Measurements from ENCODE around the gene NEU3. TPM values are rescaled to one million over a fixed set of nuclear protein-coding genes. Genes with fewer than 3 reads are reported as not detected.

NEU3 gene
- total and polyA plus RNA-seq, 2 of the 13 experiments (the other 11 are each of a cell fraction or from before 2014, with no cell fraction given) = 6.3 to 15.3 TPM

GRCh38 chr11:74988541-74989259 is at the start of gene NEU3 (continued):
- TF ChIP-seq ZNF207 (IDR thresholded peaks at IDR 0.05; ENCODE audit: borderline replicate concordance) (no peak), ELF4 (CRISPR knock-in tag; IDR thresholded peaks at IDR 0.05; ENCODE audit: borderline replicate concordance) (peak; percentile 47; the same call in 1 of the 2 replicates), SAP130 (CRISPR knock-in tag; IDR thresholded peaks at IDR 0.05; ENCODE audit: low read depth) (peak; percentile 85), HCFC1 (IDR thresholded peaks at IDR 0.05; ENCODE audit: low read depth, low read length) (no peak), MEF2D (CRISPR knock-in tag; IDR thresholded peaks at IDR 0.05) (0 out of 2 replicates have a peak, but pooled peaks have one; percentile 56), CEBPG (CRISPR knock-in tag; IDR thresholded peaks at IDR 0.05) (peak; percentile 28; the same call in 1 of the 2 replicates), RFX5 (IDR thresholded peaks at IDR 0.05; ENCODE audit: low read depth, low read length) (no peak), ZNF432 (CRISPR knock-in tag; IDR thresholded peaks at IDR 0.05; ENCODE audit: borderline replicate concordance) (no peak), ZNF232 (CRISPR knock-in tag; IDR thresholded peaks at IDR 0.05; ENCODE audit: borderline replicate concordance) (peak; percentile 33; the same call in 1 of the 2 replicates), CREM (IDR thresholded peaks at IDR 0.05) (no peak), CREM (CRISPR knock-in tag; IDR thresholded peaks at IDR 0.05) (no peak), MYC (CRISPR knock-in tag; IDR thresholded peaks at IDR 0.05; ENCODE audit: borderline replicate concordance) (peak; percentile 43; the same call in 1 of the 2 replicates), BRD4 (CRISPR knock-in tag; IDR thresholded peaks at IDR 0.05) (peak; percentile 58; the same call in 1 of the 2 replicates), JUN (CRISPR knock-in tag; IDR thresholded peaks at IDR 0.05) (no peak), ZFP36 (IDR thresholded peaks at IDR 0.05; ENCODE audit: borderline replicate concordance, low read depth, low read length, partially characterized antibody) (no peak), LBX2 (CRISPR knock-in tag; IDR thresholded peaks at IDR 0.05; ENCODE audit: borderline replicate concordance) (no peak), ZNF451 (CRISPR knock-in tag; IDR thresholded peaks at IDR 0.05) (peak; percentile 63; the same call in 1 of the 2 replicates), TIGD3 (CRISPR knock-in tag; IDR thresholded peaks at IDR 0.05; ENCODE audit: borderline replicate concordance) (0 out of 2 replicates have a peak, but pooled peaks have one; percentile 48), RBAK (CRISPR knock-in tag; IDR thresholded peaks at IDR 0.05) (0 out of 2 replicates have a peak, but pooled peaks have one; percentile 26)
- TF ChIP-seq, protein P1, sequence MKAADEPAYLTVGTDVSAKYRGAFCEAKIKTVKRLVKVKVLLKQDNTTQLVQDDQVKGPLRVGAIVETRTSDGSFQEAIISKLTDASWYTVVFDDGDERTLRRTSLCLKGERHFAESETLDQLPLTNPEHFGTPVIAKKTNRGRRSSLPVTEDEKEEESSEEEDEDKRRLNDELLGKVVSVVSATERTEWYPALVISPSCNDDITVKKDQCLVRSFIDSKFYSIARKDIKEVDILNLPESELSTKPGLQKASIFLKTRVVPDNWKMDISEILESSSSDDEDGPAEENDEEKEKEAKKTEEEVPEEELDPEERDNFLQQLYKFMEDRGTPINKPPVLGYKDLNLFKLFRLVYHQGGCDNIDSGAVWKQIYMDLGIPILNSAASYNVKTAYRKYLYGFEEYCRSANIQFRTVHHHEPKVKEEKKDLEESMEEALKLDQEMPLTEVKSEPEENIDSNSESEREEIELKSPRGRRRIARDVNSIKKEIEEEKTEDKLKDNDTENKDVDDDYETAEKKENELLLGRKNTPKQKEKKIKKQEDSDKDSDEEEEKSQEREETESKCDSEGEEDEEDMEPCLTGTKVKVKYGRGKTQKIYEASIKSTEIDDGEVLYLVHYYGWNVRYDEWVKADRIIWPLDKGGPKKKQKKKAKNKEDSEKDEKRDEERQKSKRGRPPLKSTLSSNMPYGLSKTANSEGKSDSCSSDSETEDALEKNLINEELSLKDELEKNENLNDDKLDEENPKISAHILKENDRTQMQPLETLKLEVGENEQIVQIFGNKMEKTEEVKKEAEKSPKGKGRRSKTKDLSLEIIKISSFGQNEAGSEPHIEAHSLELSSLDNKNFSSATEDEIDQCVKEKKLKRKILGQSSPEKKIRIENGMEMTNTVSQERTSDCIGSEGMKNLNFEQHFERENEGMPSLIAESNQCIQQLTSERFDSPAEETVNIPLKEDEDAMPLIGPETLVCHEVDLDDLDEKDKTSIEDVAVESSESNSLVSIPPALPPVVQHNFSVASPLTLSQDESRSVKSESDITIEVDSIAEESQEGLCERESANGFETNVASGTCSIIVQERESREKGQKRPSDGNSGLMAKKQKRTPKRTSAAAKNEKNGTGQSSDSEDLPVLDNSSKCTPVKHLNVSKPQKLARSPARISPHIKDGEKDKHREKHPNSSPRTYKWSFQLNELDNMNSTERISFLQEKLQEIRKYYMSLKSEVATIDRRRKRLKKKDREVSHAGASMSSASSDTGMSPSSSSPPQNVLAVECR (CRISPR knock-in tag; IDR thresholded peaks at IDR 0.05; ENCODE audit: borderline replicate concordance) = peak; percentile 78; the same call in 1 of the 2 replicates
- TF ChIP-seq, protein P2, sequence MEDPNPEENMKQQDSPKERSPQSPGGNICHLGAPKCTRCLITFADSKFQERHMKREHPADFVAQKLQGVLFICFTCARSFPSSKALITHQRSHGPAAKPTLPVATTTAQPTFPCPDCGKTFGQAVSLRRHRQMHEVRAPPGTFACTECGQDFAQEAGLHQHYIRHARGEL (CRISPR knock-in tag; IDR thresholded peaks at IDR 0.05) = no peak
- TF ChIP-seq, protein P3, sequence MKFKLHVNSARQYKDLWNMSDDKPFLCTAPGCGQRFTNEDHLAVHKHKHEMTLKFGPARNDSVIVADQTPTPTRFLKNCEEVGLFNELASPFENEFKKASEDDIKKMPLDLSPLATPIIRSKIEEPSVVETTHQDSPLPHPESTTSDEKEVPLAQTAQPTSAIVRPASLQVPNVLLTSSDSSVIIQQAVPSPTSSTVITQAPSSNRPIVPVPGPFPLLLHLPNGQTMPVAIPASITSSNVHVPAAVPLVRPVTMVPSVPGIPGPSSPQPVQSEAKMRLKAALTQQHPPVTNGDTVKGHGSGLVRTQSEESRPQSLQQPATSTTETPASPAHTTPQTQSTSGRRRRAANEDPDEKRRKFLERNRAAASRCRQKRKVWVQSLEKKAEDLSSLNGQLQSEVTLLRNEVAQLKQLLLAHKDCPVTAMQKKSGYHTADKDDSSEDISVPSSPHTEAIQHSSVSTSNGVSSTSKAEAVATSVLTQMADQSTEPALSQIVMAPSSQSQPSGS (CRISPR knock-in tag; IDR thresholded peaks at IDR 0.05) = no peak
